Measurements from ENCODE around the gene NCSTN.
"Not testable (repeated sequence)": the region's sequence is repeated elsewhere in the genome, so short reads cannot be mapped to it uniquely, and the experiment has no call there.

Gene NCSTN

DNA sequence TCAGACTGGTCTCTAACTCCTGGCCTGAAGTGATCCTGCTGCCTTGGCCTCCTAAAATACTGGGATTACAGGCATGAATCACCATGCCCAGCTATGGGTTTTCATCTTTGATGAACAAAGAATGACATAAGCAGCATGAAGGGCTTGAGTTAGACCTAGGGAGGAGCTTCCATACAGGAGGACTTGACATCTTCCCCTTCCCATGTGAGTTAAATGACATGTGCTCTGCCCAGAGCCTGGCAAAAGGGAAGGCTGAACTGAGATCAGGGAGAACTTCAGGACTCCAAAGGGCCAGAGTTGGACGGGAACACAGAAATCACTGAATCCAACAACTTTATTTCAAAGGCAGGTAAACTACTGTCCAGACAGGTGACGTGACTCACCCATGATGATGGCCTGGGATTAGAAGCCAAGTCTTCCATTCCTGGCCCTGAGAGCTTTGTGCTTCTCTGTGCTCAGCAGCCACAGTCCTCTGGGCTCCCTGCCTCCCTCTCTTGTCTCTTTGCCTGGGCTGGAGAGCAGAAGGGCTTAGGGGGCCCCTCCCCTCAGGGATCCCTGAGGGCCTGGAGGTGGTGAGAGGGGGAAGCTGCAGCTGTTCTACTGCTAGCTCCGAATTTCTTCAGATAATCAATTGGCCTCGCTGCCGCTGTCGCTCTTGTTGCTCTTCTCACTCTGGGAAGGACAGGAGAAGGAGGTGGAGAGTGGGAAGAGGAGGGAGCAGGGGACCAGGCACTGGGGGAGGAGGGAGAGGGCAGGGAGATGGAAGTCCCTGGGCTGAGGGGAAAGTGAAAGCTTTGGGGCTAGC is 31.3 kb downstream of the NCSTN start:
- Histone ChIP-seq H3K27me3 (ENCODE audit: control insufficient read depth in 1 of 2, insufficient read depth in 2 of 2, low read length in 2 of 2) (peaks cover 0 to 16% of the 10 kb centered on the region in 2 donors), H3K4me1 (ENCODE audit: insufficient read depth, low read length) (peaks cover 19% of the 10 kb centered on the region), H3K9ac (ENCODE audit: low read length) (no peak overlapping the region), H3K9me3 (ENCODE audit: low read length) (no peaks in the 10 kb centered on the region), H3K4me3 (ENCODE audit: low read depth in 1 of 2, low read length in 2 of 2) (no peak overlapping the region), H3K27ac (ENCODE audit: low read depth, low read length) (no peak overlapping the region), H3K36me3 (ENCODE audit: insufficient read depth, low read length) (no peaks in the 10 kb centered on the region)

DNA sequence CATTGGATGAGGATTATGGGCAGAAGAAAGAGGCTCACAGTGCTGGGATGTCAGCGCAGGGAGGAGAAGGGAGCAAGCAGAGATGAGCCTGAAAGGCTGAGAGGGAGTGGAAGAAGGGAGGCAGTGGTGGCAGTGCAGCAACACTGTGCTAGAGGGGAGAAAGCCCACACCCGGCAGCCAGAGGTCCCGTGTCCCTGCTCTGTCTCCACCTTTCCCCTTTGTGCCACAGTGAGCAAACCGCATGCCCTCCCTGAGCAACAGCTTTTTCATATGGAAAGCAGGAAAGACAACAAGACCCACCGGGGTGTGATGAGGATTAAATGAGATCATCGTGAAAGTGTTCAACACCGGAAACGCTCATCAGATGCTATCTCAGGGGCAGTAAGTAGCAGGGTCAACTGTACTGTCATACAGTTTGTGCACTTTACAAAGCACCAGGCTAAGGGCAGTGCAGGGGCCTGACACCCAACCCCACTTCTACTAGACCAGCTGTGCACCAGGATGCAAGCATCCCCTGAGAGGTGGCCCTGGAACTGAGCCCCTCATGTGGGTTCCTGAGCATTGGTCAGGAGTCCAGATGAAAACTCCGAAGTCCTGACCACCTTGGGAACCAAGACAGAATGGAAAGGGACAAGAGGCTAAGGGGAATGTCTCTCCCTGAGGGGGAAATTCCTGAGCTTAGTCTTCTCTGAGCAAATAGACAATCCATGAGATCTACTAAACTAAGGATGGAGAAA is 32.8 kb downstream of the NCSTN start:
- Histone ChIP-seq H3K9me3 (ENCODE audit: low read length) (no peaks in the 10 kb centered on the region), H3K4me3 (ENCODE audit: low read depth in 1 of 2, low read length in 2 of 2) (no peak overlapping the region), H3K4me1 (ENCODE audit: insufficient read depth, low read length) (peaks cover 19% of the 10 kb centered on the region), H3K27me3 (ENCODE audit: control insufficient read depth in 1 of 2, insufficient read depth in 2 of 2, low read length in 2 of 2) (peaks cover 0 to 11% of the 10 kb centered on the region in 2 donors), H3K36me3 (ENCODE audit: insufficient read depth, low read length) (no peaks in the 10 kb centered on the region), H3K27ac (ENCODE audit: low read depth, low read length) (no peak overlapping the region), H3K9ac (ENCODE audit: low read length) (no peak overlapping the region)

DNA sequence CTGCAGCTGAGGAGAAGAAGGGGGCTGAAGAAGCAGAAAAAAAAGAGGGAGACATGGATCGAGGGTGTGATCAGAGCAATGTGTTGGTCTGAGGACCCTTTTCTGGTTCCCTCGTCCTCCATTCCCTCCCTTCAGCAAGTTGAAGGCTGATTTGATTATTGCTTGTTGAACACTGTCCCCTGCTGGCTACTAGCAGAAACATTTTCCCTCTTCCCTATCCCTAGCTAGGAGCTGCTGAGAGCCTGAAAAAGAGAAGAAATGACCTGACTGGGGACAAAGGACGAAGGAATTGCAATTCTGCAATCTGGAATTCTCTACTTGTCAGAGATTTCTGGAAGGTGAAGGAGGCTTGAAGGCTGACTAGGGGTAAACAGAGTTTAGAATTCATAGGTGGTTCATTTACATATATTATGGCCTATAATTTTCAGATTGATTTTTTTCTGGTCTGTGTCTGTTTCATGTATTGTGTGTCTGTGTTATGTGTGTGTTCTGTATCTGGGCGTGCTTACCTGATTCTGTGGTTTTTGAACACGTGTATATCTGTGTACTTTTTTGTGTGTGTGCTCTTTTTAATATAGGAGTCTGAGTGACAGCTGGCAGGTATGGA is 33.4 kb downstream of the NCSTN start:
- no peak overlapping the region for H3K4me3 ChIP-seq (ENCODE audit: low read depth in 1 of 2, low read length in 2 of 2)
- H3K9me3 ChIP-seq (ENCODE audit: low read length) = no peaks in the 10 kb centered on the region
- peaks cover 19% of the 10 kb centered on the region for H3K4me1 ChIP-seq (ENCODE audit: insufficient read depth, low read length)
- H3K36me3 ChIP-seq (ENCODE audit: insufficient read depth, low read length) = no peaks in the 10 kb centered on the region
- H3K9ac ChIP-seq (ENCODE audit: low read length) = no peak overlapping the region
- peaks cover 0 to 5% of the 10 kb centered on the region in 2 donors for H3K27me3 ChIP-seq (ENCODE audit: control insufficient read depth in 1 of 2, insufficient read depth in 2 of 2, low read length in 2 of 2)
- no peak overlapping the region for H3K27ac ChIP-seq (ENCODE audit: low read depth, low read length)

GRCh38 chr1:160377585-160378206 is 34.5 kb downstream of the NCSTN start:
- peaks cover 19% of the 10 kb centered on the region for H3K4me1 ChIP-seq (ENCODE audit: insufficient read depth, low read length)
- H3K36me3 ChIP-seq (ENCODE audit: insufficient read depth, low read length) = no peaks in the 10 kb centered on the region
- H3K9ac ChIP-seq (ENCODE audit: low read length) = no peak overlapping the region
- no peaks in the 10 kb centered on the region for H3K9me3 ChIP-seq (ENCODE audit: low read length)
- no peak overlapping the region for H3K4me3 ChIP-seq (ENCODE audit: low read depth in 1 of 2, low read length in 2 of 2)
- H3K27ac ChIP-seq (ENCODE audit: low read depth, low read length) = no peak overlapping the region
- H3K27me3 ChIP-seq (ENCODE audit: control insufficient read depth in 1 of 2, insufficient read depth in 2 of 2, low read length in 2 of 2) = peaks cover 0 to 4% of the 10 kb centered on the region in 2 donors

DNA sequence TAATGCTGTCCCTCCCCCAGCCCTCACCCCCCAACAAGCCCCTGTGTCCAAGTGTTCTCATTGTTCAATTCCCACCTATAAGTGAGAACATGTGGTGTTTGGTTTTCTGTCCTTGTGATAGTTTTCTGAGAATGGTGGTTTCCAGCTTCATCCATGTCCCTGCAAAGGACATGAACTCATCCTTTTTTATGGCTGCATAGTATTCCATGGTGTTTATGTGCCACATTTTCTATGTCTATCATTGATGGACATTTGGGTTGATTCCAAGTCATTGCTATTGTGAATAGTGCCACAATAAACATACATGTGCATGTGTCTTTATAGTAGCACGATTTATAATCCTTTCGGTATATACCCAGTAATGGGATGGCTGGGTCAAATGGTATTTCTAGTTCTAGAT is 41.6 kb downstream of the NCSTN start:
- H3K4me3 ChIP-seq (ENCODE audit: low read depth in 1 of 2, low read length in 2 of 2); H3K27ac ChIP-seq (ENCODE audit: low read depth, low read length); H3K36me3 ChIP-seq (ENCODE audit: insufficient read depth, low read length); H3K9ac ChIP-seq (ENCODE audit: low read length); H3K27me3 ChIP-seq (ENCODE audit: control insufficient read depth in 1 of 2, insufficient read depth in 2 of 2, low read length in 2 of 2); H3K9me3 ChIP-seq (ENCODE audit: low read length); H3K4me1 ChIP-seq (ENCODE audit: insufficient read depth, low read length): not testable (repeated sequence)

DNA sequence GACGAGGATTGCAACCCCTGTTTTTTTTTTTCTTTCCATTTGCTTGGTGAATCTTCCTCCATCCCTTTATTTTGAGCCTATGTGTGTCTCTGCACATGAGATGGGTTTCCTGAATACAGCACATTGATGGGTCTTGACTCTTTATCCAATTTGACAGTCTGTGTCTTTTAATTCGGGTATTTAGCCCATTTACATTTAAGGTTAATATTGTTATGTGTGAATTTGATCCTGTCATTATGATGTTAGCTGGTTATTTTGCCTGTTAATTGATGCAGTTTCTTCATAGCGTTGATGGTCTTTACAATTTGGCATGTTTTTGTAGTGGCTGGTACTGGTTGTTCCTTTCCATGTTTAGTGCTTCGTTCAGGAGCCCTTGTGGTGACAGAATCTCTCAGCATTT is 45.2 kb downstream of the NCSTN start:
- H3K27me3 ChIP-seq (ENCODE audit: control insufficient read depth in 1 of 2, insufficient read depth in 2 of 2, low read length in 2 of 2); H3K9ac ChIP-seq (ENCODE audit: low read length); H3K36me3 ChIP-seq (ENCODE audit: insufficient read depth, low read length); H3K4me1 ChIP-seq (ENCODE audit: insufficient read depth, low read length); H3K4me3 ChIP-seq (ENCODE audit: low read depth in 1 of 2, low read length in 2 of 2); H3K9me3 ChIP-seq (ENCODE audit: low read length); H3K27ac ChIP-seq (ENCODE audit: low read depth, low read length): not testable (repeated sequence)

DNA sequence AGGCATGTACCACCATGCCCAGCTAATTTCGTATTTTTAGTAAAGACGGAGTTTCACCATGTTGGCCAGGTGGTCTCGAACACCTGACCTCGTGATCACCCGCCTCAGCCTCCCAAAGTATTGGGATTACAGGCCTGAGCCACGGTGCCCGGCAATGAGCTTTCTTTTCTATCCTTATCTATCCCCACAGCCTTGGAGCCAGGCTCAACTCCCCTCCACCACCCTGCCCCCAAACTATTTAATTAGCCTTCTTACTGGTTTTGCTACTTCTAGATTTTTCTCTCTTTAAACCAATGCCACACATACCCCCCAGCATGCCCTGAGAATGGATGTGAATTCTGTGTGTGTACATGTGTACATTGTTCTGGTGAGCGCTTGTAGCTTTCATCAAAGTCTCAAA is 51.5 kb downstream of the NCSTN start:
- Histone ChIP-seq H3K9me3 (ENCODE audit: low read length) (no peaks in the 10 kb centered on the region), H3K27ac (ENCODE audit: low read depth, low read length) (no peak overlapping the region), H3K4me1 (ENCODE audit: insufficient read depth, low read length) (no peaks in the 10 kb centered on the region), H3K4me3 (ENCODE audit: low read depth in 1 of 2, low read length in 2 of 2) (no peak overlapping the region), H3K9ac (ENCODE audit: low read length) (no peak overlapping the region), H3K27me3 (ENCODE audit: control insufficient read depth in 1 of 2, insufficient read depth in 2 of 2, low read length in 2 of 2) (peaks cover 0 to 7% of the 10 kb centered on the region in 2 donors), H3K36me3 (ENCODE audit: insufficient read depth, low read length) (no peaks in the 10 kb centered on the region)

DNA sequence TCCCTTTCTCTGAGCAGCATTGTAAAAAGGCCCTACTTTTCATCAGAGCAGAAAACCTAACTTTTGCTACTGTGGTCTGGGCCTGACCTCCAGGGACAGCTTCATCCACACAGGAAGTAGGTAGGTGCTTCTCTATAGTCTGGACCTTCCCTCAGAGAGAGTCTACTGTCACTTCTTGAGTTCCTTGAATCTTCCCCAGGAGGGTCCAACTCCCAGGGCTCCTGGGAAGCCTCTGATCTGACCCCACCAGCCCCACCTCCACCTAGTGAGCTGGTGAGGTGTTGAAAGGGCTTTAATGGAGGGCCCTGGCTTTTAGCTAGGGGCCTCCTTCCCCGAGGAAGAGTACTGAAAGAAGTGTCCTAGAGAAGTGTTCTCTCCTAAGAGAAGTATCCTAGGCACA is 54.5 kb downstream of the NCSTN start:
- no peak overlapping the region for H3K27ac ChIP-seq (ENCODE audit: low read depth, low read length)
- H3K9me3 ChIP-seq (ENCODE audit: low read length) = no peaks in the 10 kb centered on the region
- peaks cover 8% of the 10 kb centered on the region for H3K4me1 ChIP-seq (ENCODE audit: insufficient read depth, low read length)
- no peaks in the 10 kb centered on the region for H3K36me3 ChIP-seq (ENCODE audit: insufficient read depth, low read length)
- no peak overlapping the region for H3K9ac ChIP-seq (ENCODE audit: low read length)
- H3K4me3 ChIP-seq (ENCODE audit: low read depth in 1 of 2, low read length in 2 of 2) = no peak overlapping the region
- H3K27me3 ChIP-seq (ENCODE audit: control insufficient read depth in 1 of 2, insufficient read depth in 2 of 2, low read length in 2 of 2) = peaks cover 0 to 7% of the 10 kb centered on the region in 2 donors

DNA sequence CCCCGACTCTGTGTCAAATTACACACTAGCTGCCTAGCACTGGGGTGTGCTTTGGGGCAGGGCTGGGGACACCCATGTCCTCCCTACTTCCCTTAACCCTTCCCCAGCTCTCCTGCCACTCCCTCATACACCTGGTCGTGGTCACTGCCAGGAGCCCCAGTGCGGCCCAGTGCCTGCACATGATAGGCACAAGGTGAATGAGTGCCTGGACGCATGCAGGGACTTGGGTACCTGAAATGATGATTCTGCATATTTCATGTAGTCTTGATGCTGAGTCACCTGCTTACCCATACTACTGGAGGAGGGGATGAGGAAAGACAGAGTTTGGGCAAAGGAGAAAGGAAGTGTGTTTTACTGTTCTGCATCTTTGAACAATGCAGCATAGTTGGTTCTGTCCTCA is 55.6 kb downstream of the NCSTN start:
- Histone ChIP-seq H3K27ac (ENCODE audit: low read depth, low read length) (no peak overlapping the region), H3K36me3 (ENCODE audit: insufficient read depth, low read length) (no peaks in the 10 kb centered on the region), H3K4me3 (ENCODE audit: low read depth in 1 of 2, low read length in 2 of 2) (no peak overlapping the region), H3K9ac (ENCODE audit: low read length) (no peak overlapping the region), H3K4me1 (ENCODE audit: insufficient read depth, low read length) (peaks cover 8% of the 10 kb centered on the region), H3K27me3 (ENCODE audit: control insufficient read depth in 1 of 2, insufficient read depth in 2 of 2, low read length in 2 of 2) (no peaks in the 10 kb centered on the region), H3K9me3 (ENCODE audit: low read length) (no peaks in the 10 kb centered on the region)

GRCh38 chr1:160399544-160400222 is 56.5 kb downstream of the NCSTN start:
- Histone ChIP-seq H3K9ac (ENCODE audit: low read length) (peak overlapping the region; percentile 46), H3K27me3 (ENCODE audit: control insufficient read depth in 1 of 2, insufficient read depth in 2 of 2, low read length in 2 of 2) (no peaks in the 10 kb centered on the region), H3K4me1 (ENCODE audit: insufficient read depth, low read length) (peaks cover 8% of the 10 kb centered on the region), H3K9me3 (ENCODE audit: low read length) (no peaks in the 10 kb centered on the region), H3K36me3 (ENCODE audit: insufficient read depth, low read length) (no peaks in the 10 kb centered on the region), H3K4me3 (ENCODE audit: low read depth in 1 of 2, low read length in 2 of 2) (peak overlapping the region; percentile 49 to 70), H3K27ac (ENCODE audit: low read depth, low read length) (peak overlapping the region; percentile 69)

- Histone ChIP-seq H3K9me3 (ENCODE audit: low read length) (no peaks in the 10 kb centered on the region), H3K4me3 (ENCODE audit: low read depth in 1 of 2, low read length in 2 of 2) (peak within 1 kb of the TSS; percentile 71 to 92), H3K27me3 (ENCODE audit: control insufficient read depth in 1 of 2, insufficient read depth in 2 of 2, low read length in 2 of 2) (no peaks in the 10 kb centered on the region), H3K4me1 (ENCODE audit: insufficient read depth, low read length) (peaks cover 8% of the 10 kb centered on the region), H3K36me3 (ENCODE audit: insufficient read depth, low read length) (no peaks in the 10 kb centered on the region), H3K9ac (ENCODE audit: low read length) (peak within 1 kb of the TSS; percentile 46), H3K27ac (ENCODE audit: low read depth, low read length) (peak within 1 kb of the TSS; percentile 77)
Measured at GRCh38 chr1:160400223-160400645, 57.1 kb downstream of the NCSTN start, which contains the start of gene VANGL2. VANGL2 (plus strand) TSS chr1:160400564; CDS start chr1:160415838, 15,274 bp downstream.

All from muscle layer of colon (tissue), 2 donors.